HG02623 (cell line): ENCODE measurements around the gene IGLL5.

Experiments used
- ATAC-seq: cut with Tn5 transposase; IDR thresholded peaks from one replicate; pipeline ENCODE4 v1.9.1; 2021; ENCODE audit warnings: moderate library complexity; ENCODE audit not compliant: unreplicated experiment

The IGLL5 gene

GRCh38 chr22:22936915-22937656, 49.5 kb downstream of the IGLL5 start:
- no peak for ATAC-seq

DNA sequence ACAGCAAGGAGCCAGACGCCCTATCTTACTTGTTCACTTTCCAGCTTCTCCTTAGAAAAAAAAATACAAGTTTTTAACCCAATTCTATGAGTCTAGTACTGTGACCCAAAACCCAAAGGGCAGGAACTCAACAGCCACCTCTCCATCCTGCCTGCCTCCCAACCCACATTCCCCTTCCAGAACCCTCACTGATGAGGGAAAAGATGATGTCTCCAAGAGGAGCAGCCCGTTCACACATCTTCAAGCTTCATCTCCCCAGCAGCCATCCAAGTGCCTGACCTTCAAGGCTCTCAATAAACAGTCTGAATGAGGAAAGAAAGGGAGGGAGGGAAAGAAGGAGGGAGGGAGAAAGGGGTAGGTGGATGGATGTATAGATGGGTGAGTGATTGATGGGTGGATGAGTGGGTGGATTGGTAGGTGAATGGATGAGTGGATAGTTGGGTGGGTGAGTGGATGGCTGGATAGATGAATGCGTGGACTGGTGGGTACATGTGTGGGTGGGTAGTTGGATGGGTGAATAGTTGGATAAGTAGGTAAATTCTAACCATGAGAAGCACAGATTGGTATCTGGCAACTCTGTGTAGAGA, 50.4 kb downstream of the IGLL5 start:
- no peak for ATAC-seq

DNA sequence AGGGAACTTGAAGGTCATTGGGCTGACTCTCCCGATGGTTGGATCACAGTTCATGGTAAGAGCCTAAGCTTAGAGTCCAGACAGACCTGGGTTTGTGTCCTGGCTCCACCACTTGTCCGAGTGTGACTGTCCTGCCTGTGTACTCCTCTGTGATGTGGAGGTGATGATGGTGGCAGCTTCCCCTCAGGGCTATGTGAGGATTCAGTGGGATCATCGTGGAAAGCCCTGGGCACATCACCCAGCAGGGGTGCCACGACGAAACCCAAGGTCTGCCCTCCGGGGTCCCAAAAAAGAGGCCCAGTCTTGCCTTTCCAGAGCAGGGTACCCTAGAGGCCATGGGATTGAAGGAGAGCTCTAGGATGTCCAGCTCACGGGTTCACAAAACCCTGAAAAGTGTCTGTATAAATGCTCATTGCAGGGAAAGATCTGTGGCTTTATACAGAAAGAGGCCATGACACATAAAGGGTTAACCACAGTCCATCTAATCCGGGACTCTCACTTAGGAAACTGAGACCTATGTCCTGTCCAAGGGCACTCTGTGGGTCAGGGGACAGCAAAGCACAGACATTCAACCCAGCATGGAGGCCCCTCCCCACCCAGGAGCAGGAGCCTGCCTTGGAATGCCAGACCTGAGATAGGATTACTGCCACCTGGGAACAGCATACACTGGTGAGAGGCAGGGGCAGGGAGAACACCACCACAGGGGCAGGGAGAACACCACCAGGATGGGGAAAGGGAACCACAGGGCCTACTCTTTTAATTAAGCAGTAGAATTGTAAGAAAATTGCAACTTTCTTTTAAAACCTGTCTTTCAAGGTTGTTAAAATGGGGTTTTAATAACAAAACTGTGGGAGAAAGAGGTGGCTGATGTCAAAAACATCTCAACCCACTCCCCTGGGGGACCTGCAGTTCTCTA, 51.3 kb downstream of the IGLL5 start:
- no peak for ATAC-seq

DNA sequence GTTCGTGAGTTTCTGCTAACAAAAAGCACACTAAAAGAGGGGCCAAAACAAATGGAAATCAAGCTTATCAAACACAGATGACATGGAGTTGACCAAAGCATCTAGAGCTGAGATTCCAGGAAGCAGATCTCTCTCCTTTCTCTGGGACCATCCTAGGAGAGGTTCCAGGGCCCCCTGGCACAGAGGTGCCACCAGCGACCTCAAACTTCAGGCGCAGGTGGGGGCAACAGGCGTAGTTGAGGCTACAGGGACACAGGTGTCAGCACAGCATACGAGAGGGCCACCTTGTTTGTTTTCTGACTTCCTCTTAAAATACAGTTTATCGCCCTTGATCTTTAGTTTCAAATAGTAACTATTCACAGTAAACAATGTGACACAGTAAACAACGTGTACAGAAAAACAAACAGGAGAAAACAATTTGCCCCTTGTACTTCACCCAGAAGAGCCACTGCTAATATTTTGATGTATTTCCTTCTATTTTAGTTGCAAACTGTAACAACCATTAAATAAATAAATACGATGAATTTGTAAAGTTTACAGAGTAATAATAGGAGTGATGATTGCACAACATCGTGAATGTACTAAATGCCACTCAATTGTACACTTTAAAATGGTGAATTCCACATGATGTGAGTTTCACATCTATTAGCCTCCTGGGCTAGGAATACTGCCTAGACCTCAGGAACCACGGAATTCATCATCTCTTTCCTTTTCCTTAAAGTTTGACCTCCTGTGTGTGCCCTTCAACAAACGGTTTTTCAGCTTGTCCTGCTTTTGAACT, 52.2 kb downstream of the IGLL5 start:
- no peak for ATAC-seq

DNA sequence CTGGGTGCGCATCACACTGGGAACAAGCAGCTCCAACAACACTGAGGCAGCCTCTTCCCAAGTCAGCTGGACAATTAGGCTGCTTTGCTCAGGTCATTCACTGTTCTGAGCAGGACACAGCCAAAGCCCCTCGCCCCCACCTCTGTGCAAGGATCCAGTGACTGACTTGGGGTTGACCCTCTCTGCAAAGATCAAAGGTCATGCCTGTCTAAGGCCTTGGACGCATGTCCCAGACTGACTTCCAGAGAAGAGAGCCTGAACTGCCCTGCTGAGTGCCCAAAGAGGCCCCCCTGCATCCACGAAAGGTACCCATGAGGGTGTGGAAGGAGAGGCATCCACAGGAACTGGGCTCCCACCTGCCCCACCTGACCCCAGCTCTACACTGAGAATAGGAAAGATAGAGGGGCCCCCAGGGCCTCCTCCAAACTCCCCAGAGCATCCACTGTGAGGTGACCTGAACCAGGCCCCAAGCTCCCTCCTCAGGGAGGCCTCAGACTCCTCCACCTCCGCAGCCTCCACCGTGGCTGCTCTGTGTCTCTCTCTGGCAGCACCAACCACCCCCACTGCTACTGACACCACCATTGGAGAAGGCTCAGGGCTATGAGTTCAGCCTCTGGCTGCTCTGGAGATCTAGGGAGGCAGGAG, 53.5 kb downstream of the IGLL5 start:
- no peak for ATAC-seq

DNA sequence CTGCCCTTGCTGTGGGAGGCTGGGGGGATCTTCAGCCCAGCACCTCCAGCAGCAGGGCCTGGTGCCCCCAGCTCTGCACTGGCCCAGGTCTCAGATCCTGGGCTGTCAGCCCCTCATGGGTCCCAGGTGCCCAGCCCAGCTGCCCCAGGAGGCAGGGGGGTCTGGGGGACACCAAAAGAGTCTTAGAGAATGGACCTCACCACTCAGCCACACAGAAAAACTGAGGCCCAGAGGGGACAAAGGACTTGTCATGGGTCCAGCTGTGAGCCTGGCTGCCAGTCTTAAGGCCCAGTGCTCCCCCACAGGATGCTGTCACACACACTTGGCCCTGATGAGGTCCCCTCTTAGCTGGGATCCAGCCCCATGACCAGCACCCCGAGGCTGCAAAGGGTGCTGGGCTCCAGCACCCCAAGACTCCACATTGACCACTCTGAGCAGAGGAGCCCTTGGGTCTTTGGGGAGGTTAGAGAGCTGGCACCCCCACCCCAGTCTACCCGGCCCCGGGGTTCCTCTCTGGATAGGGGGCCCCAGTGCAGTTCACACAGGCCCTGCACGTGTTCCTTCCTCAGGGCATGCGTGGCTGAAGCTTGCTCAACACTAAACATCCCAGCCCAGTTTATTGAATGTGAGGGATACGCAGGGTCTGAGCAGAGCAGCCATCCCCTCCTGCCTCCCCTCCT, 54.4 kb downstream of the IGLL5 start:
- ATAC-seq = no peak

GRCh38 chr22:22942511-22943329, 55.1 kb downstream of the IGLL5 start:
- no peak for ATAC-seq

DNA sequence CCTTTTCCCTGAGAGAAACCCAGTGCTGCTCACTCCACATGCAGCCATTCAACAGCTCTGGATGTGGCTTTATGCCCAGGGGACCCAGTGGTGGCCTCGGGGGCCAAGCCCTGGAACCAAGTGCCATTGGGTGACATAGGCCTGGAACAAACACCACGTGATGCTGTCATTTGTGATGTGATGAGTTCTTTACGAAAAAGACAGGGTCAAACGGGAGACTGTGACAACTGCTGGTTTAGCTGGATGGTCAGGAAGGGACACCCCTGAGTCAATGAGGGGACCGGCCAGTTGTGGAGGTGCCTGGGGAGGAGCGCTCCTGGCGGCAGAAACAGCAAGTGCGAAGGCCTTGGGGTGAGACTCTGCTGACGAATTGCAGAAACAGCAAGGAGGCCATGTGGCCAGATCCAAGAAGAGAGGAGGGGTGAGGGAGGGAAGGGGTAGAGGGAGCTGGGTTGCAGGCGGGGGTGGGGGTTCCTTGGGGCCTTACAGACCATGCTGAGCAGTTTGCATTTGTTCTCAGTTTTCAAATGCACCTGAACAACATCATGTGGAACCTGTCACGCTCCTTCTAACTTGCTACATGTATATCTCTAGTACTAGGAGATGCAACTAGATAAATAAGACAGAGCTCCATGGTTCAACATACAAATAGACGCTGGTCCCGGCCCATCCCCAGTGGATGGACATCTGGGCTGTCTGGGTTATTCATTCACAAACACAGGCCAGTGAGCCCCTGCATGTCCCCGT, 56.1 kb downstream of the IGLL5 start:
- no peak for ATAC-seq

DNA sequence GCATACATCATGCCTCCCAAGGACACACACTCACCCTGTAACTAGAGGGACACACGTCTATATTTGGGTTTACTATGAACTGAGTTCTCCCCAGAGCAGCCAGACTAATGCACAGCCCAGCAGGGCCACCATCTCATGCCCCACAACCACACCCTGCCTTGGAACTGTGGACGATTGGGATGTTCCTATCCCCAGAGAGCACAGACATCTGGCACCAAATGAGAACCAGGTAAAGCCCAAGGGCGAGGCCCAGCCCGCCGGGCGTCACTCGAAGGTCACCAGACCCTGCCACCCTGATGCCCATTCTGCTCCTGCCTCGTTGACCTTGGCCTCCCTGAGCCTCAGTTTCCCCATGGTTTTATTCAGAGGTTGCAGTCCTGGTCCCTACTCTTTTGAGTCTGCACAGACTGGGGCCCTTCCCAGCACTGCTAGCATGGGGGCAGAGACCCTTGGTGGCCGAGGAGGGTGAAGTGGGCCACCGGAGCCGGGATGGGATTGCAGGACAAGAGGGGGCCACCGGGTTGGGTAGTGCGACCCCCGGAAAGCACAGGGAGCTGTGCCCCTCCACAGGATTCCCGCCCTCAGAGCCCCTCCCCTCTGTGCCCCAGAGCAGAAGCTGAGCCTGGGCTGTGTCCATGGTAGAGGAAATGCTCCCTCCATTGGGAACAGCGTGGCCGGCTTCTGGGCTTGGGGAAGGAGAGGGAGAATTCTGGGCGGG, 56.8 kb downstream of the IGLL5 start:
- no peak for ATAC-seq

DNA sequence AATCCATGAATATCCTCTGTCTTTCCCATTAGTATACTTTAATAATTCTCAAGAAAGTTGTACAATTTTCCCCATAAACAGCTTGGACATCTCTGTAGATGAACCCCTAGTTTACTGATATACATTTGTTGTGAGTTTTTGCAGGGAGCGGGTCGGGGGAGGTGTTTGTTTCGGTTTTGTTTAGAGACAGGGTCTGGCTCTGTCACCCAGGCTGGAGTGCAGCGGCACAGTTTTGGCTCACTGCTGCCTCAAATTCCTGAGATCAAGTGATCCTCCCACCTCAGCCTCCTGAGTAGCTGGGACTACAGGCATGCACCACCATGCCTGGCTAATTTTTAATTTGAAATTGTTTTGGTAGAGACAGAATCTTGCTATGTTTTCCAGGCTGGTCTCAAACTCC, 57.6 kb downstream of the IGLL5 start:
- no peak for ATAC-seq
